NK-92 treated with Interleukin-12 subunit alpha and Interleukin-12 subunit beta, amount 100 ng/mL, for 24 hours (cell line): ENCODE measurements around the gene TMTC3.

Experiments
- DNase-seq: peaks from one replicate; lab custom pipeline; 2025; lab: John Stamatoyannopoulos, UW

TMTC3 gene

DNA sequence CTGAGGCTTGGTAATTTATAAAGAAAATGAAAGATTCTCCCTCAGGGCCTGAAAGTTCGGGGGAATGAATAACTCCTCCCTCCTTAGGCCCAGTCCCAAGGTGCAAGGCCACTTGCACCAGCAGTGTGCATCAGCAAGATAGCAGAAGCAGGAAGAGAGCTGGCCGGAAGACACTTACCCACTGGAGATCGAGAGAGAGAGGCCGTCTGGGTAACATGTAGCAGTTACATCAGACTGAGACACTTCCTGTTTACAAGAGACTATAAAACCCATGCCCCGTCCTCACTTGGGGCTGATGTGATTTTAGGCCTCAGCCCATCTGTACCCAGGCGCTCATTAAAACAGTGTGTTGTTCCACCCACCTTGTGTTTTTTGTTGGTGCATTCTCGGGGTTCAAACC, 85.2 kb downstream of the TMTC3 start:
- DNase-seq: no peak

DNA sequence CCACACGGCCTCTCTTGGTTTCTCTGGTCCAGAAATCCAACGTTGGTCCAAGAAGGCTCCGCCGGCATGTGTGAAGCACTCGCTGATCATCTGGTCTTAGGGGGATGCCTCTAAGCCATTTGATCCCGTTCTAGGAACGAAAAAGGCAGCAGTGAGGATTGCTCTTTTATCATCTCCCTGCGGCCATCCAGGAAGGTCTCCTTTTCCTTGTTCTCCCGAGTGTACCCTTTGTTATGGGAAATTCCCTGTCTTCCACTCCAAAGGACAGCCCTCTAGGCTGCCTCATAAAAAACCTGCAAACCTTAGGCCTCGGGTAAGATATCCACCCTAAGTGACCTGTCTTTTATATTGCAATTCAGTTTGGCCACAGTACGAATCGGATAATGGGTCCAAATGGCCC, 85.8 kb downstream of the TMTC3 start:
- DNase-seq: no peak

DNA sequence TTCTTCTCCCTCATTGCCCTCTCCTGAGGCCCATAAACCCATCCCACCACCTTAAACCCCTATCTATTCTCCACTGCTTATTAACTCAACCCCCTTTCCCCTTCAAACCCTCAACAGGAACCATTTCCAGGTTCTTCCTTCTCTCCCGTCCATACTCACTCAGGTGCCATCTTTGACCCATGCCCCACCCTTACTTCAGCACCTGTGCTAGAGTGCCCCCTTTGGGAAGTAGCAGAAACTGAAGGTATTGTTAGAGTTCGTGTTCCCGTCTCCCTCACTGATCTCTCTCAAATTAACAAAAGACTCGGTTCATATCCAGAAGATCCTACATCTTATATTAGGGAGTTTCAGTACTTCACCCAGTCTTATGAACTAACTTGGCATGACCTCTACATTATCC, 86.6 kb downstream of the TMTC3 start:
- DNase-seq: no peak

DNA sequence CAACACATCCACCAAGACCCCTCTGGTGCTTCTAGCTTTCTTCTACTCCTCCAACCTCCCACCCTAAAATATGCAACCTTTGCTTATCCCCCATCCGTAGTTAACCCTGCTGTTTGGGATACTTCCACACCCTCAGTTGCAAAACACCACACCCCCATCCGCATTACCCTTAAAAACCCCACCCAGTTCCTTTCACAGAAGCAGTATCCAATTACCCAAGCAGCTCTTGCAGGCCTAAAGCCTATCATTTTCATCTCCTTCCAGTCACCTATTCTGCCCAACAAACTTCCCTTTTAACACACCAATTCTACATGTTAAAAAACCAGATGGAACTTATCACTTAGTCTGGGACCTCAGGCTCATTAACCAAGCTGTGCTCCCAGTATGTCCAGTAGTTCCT, 88.2 kb downstream of the TMTC3 start:
- DNase-seq: no peak

DNA sequence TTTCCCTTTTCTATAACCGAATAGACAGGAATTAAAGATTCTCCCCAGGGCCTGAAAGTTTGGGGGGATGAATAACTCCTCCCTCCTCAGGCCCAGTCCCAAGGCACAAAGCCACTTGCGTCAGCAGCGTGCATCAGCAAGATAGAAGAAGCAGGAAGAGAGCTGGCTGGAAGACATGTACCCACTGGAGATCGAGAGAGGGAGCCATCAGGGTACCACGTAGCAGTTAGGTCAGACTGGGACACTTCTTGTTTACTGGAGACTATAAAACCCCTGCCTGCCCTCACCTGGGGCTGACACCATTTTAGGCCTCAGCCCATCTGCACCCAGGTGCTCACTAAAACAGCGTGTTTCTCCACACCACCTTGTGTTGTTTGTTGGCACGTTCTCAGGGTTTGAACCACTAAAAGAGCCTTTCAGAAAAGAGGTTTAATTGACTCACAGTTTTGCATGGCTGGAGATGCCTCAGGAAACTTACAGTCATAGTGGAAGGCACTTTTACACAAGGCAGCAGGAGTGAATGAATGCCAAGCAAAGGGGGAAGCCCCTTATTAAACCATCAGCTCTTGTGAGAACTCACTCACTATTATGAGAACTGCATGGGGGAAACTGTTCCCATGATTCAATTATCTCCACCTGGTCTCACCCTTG, 93.2 kb downstream of the TMTC3 start:
- DNase-seq: no peak

DNA sequence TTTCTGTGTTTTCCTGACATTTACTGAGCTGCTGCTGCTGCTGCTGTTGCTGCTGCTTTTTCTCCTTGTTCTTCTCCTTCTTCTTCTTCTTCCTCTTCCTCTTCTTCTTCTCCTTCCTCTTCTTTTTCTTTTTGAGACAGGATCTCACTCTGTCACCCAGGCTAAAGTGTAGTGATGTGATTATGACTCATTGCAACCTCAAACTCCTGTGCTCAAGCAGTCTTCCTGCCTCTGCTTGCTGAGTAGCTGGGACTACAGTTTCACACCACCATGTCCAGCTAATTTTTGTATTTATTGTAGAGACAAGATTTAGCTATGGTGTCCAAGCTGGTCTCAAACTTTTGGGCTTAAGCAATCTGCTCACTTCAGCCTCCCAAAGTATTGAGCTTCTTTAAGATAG, 95.8 kb downstream of the TMTC3 start:
- no peak for DNase-seq

DNA sequence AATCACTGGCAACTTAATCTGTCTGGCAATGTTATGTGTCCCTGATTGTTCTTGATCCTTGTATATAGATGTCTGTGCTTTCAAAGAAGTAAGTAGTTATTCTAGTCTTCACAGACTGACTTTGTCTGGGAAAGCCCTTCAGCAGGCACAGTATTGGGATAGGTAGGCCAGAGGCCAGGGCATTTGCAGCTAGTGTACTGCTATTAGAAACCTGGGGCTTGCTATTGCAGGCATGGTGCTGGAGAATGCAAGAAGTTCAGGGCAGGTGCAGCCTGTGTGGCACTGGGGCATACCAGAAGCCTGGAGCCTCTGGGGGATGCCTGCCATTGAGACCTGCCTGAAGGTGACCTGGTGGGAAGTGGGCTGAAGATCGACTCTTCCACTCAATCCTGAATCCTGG, 96.3 kb downstream of the TMTC3 start:
- no peak for DNase-seq

DNA sequence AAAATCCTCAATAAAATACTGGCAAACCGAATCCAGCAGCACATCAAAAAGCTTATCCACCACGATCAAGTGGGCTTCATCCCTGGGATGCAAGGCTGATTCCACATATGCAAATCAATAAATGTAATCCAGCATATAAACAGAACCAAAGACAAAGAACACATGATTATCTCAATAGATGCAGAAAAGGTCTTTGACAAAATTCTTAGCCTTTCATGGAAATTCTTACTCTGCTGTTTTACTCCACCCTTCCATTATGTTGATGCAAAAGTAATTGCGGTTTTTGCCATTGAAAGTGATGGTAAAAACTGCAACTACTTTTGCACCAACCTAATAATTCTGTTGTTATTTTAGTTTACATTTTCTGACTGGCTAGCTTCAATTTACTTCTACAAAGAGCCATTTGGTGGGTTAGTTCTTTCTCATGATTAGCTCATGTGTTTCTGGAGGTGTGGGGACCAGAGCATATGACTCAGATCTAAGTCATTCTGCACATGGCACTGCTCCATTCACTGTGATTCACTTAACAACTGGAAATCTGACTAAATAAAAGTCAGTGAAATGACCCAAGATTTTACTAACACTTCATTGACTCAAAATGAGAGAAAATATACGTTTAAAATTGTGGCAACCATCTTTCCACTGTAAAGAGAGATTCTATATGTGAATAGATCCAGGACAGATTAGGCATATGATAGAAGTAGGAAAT, 99.9 kb downstream of the TMTC3 start:
- no peak for DNase-seq

DNA sequence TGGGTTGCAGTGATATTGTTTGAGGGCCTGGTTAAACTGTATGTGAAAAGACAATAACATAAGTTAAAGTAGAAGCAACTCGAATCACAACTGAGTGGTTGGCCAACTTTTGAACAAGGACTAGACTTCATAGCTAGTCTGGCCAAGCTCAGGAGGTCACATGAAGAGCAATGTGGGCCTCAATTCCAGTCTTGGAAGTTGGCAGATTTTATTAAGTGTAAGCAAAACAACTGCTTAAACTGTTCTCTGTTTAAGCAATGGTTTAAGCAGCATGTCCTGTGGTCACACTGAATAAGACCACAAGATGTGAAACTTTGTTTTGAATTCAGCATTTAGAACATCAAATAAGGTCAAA, 100.4 kb downstream of the TMTC3 start:
- DNase-seq: no peak

DNA sequence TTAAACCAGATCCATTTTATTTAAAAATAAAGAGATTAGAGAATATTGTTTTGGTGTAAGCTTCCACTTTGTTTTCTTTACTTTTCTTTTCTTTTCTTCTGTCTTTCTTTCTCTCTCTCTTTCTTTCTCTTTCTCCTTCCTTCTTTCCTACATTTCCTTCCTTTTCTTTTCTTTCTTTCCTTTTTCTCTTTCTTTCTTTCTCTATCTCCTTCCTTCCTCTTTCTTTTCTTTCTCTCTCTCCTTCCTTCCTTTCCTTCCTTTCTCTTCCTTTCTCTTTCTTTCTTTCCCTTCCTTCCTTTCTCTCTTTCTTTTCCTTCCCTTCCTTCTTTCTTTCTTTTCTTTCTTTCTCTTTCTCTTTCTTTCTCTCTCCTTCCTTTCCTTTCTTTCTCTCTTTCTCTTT, 100.8 kb downstream of the TMTC3 start:
- DNase-seq: no peak

DNA sequence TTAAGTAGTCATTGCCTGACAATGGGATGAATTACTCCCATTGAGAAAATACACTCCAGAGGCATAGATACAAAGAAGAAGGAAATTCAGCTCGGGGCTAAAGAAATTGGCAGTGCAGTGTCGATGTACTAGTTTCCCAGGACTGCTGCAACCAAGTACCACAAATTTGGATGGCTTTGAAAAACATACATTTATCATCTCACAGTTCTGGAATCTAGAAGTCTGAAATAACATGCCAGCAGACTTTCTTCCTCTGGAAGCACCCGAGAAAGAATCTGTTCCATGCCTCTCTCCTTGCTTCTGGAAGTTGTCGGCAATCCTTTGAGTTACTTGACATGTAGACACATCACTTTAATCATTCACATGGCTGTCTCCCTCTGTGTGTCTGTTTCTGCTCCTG, 101.9 kb downstream of the TMTC3 start:
- no peak for DNase-seq

DNA sequence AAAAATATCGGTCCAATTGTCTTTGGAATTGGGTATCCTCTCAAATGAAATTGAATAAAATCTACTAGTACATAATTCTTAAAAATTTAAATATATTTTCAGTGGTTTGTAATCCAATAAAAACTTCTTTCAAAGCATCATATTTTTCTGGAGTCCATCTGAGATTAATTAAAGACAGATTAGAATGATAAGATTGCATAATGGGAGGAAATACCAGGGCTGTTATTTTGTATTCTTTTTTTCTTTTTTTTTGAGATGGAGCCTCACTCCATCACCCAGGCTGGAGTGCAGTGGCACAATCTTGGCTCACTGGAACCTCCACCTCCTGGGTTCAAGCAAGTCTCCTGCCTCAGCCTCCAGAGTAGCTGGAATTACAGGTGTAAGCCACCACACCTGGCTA, 103.8 kb downstream of the TMTC3 start:
- no peak for DNase-seq

DNA sequence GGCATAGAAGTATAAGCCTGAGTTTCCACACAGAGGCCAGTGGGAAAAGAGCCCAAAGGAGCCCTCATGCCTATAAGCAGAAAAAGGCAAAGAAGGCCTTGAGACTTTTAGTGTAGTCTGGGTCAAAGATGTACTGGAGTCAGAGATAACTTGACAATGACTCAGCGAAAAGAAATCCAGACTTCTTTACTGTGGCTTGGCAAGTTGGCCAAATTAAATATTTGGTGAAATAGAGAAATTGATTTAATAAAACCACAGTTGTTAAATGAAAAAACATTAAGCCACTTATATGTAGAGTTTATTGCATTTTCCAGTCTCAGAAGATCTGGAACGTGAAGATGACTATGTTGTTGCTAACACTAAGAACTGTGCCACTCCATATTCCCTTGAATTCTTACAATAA, 105.1 kb downstream of the TMTC3 start:
- no peak for DNase-seq

DNA sequence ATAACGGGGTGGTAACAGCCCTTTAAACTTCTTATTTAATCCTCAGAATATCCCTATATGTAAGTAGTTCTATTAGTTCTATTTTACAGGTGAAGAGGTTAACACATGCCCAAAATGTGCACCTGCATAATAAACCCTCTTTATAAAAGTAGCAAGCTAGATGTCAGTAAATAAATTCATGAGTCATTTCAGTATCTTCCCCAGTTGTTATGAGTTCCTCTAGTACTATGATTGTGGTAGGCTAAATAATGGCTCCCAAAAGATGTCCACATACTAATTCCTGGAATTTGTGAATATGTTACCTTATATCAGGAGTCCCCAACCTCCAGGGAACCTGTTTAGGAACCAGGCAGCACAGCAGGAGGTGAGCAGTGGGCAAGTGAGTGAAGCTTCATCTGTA, 106.5 kb downstream of the TMTC3 start:
- no peak for DNase-seq
